Lung microvascular endothelial cell (primary cell): ENCODE results near the gene SLCO3A1. TPM values are rescaled to one million over a fixed set of nuclear protein-coding genes. Genes with fewer than 3 reads are reported as not detected.
"Not testable (repeated sequence)": the region's sequence is repeated elsewhere in the genome, so short reads cannot be mapped to it uniquely, and the experiment has no call there.

ENCODE experiments used
- DNase-seq, 2 donors: peaks; one replicate each; pipeline versions ENCODE4 v3.0.0 to v3.0.0-alpha.2; 2010; ENCODE audit warnings: low read depth in 2 of 2
- total RNA-seq: library from RNA; depleted of rRNA; stranded (reverse); fragments of >200 nt; gene quantifications from 2 replicates; pipeline ENCODE4 v1.2.1, GENCODE V29; 2014

The SLCO3A1 gene
- total RNA-seq, 1 donor from 2014 or later, result 0.20 TPM

- DNase-seq, result no peak
Observed at GRCh38 chr15:92029767-92030166, 176.3 kb downstream of the SLCO3A1 start.

- no peak for DNase-seq
Observed at GRCh38 chr15:92033314-92033713, 179.8 kb downstream of the SLCO3A1 start.

DNA sequence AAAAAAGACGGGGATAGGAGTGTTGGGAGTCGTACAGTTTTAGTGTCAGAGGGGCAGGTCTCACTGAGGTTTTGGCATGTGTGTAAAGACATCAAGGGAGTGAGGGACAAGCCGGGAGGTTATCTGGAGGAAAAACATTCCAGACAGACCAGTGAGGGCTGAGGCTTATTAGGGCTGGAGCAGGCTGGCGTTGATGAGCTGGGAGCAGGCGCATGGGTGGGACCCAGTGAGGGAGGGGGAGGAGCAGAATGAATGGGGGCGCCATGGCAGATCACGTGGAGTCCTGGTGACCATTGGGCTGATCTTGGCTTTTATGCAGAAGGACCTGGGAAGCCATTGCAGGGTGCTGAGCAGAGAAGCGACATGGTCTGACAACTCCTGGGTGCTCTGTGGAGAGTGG, 180.2 kb downstream of the SLCO3A1 start:
- DNase-seq, result no peak

DNA sequence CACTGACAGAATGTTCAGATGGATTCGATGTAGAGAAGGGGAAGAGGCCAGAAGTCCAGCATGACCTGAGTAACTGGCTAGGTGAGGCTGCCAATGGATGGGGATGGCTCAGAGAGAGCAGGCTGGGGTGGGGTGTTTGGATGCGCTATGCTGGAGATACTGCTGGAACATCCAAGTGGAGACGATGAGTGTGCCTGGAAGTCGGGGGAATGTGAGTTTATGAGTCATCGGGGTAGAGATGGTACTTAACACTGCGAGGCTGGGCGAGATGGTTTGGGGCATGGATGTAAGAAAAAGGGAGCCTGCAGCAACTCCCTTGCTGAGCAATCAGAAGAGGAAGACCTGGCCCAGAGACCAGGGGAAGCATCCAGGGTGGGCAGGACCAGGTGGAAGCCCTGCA, 180.7 kb downstream of the SLCO3A1 start:
- DNase-seq, result no peak

DNA sequence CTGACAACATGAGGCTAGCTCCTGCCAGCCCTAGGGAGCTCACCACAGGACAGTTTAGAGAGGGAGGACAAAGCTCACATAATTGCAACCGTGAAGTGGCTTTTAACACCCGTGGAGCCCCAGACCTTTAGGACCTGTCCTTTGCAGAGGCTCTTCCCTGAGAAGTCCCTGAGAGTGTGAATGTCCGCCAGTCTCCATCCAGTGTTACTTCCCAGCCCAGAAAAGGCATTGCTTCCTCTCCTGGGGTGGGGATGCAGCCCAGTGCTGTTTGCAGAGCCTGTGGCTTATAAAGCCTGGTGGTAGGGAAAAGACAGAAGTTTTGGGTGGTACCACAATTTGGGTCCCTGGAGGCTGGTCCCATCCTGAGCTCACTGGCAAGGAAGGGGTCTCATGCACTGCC, 182.0 kb downstream of the SLCO3A1 start:
- DNase-seq, result no peak

DNA sequence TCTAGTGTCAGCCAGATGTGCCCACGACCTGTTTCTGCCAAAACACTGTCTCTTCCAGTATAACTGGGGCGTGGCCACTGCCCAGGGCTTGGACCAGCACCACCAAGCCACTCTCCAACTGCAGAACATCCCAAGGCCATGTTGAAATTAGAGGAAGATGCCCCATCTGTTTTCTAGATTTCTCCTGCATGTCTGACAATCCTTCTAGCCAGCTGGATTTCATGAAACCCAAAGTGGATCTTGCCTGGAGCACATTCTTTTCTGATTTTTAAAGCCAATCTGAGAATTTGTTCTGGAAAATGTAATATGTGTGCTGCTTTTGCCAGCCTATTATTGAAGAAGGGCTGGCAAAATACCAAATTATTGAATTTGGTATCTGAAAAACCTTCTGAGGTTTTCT, 182.5 kb downstream of the SLCO3A1 start:
- no peak for DNase-seq

DNA sequence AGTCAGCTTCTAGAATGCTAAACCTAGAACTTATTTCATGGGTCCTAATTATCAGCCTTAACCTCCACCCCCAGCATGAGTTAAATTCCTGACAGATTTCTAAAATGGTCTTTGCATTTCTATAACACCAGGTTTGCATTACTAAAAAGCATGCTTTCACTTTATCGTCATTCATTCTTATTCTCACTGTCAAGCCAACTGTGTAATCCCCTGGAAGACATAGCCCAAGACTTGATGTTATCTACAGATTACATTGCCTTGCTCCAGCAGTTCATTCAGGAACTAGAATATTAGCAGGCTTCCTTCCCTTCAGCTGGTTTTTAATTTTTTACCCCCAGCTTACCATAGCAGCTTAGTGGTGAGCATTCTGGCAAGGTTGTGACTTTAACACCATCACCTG, 184.0 kb downstream of the SLCO3A1 start:
- no peak for DNase-seq

GRCh38 chr15:92040350-92040749, 186.8 kb downstream of the SLCO3A1 start:
- DNase-seq, result no peak

- DNase-seq, result no peak
Observed at GRCh38 chr15:92041371-92041770, 187.9 kb downstream of the SLCO3A1 start.

GRCh38 chr15:92043283-92043682, 189.8 kb downstream of the SLCO3A1 start:
- no peak for DNase-seq

DNA sequence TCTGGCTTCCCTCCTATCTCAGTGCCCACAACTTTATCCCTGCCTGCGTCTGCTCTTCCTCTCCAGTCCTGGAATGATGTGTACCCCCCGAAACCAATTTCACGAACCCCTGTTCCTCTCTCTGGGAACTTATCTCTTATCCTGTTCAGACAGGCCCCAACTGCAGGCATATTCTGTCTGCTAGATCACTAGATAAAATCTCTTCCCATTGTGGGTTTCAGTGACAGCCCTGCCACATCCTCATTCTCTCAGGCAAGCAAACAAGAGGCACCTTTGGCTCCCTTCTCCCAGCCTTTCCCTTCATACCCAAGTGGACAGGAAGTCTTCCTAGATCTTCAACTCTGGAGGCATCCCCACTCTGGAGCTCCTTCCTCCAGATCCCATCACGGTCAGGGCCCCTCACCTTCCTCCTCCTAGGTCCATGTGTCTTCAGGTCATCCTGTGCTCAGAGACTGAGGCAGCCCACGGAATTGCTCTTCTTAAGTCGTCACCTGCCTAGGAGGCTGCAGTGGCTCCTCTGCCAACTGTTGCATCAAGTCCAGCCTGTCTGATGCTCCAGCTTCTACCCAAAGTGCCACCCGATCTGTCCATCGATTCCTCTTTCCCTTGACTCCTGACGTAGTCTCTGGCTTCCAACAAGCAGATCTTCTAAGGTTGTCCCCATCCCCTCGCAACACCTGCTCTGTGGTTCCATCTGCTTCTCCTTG, 190.8 kb downstream of the SLCO3A1 start:
- DNase-seq, result no peak

DNA sequence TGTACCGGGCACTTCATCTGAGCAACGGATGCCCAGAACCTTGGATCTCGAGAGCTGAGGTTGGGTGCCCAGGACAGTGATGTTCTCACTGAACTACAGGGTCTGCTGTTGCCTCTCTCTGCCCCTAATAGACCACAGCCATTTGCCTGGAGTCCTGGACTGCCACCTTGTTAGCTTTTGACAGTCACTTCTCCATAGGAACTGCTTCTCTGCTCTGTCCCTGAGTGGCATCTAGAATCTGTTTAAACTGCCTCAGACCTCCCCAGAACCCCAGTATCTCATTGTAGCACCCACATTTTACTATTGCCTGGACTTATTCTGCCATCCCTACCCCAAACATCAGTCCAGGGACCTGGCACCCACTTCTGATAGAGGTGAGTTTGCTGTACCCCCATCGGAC, 194.4 kb downstream of the SLCO3A1 start:
- DNase-seq, result no peak

GRCh38 chr15:92048739-92049138, 195.2 kb downstream of the SLCO3A1 start:
- DNase-seq, result no peak

DNA sequence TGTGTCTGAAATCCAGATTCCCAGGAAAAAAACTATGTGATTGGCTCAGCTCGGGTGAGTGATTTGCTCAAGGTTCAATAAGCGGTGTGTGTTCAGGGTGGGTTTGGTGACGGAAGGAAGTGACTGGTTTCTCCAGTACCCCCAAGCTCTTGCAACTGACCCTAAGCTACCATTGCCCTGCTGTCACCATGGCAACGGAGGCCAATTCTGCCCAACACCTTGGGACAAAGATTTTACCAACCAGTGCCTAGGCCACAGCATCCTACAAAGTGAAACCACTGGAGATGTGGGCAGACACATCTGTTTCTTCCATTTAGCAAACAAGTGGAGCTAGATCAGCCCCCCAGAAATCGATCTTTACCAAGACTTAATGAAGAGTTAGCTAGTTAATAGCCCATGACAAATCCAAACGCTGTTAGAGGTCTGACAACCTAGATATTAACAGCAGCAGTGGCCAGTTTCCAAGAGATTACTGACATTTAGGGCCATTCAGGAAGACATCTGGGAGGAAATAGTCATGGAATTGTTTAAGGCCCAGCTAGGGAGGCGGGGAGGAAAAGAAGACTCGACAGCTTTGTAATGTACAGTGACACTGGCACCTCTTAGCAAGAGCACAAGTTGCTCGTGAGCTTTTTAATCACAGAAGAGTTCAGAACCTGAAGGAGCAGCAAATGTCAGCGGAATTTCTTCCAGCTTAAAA, 195.9 kb downstream of the SLCO3A1 start:
- DNase-seq, result peak in 1 of 2 donors; percentile 15

GRCh38 chr15:92050220-92050898, 196.9 kb downstream of the SLCO3A1 start:
- no peak for DNase-seq

DNA sequence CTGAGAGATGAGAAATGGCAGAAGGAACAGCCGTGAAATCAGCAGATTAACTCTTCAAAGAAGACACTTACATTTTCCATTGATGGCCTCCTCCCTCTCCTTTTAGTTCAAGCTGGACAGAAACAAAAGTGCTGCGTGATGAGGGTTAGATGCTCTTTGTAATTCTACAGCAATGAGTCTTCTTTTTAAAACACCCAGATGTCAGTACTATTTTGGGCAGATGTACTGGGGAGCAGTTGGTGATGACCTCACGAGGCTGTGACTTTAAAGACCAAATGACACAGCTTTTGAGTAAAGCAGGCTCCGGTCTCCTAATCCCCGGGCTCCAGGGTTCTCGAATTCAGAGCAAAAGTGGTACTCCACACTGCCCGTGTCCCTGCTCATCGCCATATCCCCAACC, 198.2 kb downstream of the SLCO3A1 start:
- DNase-seq, result no peak

DNA sequence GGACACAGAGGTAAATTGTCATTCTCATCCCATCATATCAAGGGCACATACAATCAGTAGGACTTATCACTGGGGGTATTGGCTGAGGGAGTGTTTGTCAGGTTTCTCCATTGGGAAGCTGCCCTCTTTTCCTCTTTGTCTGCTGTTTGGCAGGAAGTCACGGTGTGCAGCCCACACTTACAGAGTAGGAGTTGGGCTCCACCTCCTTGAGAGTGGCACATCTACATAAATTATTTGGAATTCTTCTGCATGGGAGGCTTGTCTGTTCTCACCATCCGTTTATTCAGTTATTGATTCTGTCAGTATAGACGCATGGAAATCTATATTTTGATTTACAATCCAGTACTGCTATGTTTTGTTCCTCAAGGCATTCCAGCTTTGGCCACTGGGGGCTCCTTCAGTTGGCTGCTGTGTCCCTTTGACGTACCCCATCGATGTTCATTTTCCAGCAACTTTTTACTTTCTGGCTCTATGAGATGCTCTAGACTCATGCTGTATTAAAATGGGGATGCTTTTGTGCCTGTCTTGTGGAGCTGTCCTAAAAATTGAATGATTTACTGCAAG, 200.3 kb downstream of the SLCO3A1 start:
- no peak for DNase-seq

GRCh38 chr15:92056875-92057274, 203.4 kb downstream of the SLCO3A1 start:
- no peak for DNase-seq

DNA sequence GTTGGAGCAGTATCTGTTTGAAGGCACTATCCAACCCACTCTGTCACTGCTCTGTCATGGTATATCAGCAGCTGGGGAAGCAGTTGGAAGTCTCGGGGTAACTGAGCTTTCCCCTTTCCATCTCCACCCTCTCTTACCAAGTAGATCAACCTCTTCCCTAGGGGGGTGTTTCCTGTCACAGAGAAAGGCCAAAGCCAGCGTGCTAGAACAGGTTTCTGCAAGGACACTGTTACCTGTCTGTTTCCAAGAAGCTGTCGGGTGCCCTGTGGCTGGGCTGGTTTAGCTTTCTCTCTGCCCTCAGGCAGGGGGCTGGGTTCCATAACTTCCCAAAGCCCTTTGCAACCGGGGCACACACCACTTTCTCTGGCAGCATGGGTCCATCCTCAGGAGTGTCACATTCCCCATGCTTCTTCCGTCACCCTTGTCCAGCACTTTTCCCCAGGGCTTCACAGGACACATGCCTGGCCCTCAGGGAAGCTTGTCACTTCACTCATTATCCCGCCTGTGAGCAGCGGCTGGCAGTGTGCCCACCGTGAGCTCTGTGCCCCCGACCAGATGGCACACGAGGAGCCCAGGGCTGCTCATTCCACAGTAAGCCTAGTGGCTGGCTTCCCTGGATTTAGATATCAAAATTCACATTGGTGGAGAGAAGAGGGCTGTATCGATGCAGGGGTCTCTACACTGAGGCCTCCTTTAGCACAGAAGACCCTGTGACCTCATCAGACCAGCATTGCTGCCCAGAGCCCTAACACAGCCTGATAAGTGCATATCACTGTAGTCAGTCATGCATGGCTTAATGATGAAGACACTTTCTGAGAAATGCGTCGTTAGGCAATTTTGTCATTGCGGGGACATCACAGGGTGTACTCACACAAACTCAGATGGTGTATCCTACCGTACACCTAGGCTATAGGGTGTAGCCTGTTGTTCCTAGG, 205.8 kb downstream of the SLCO3A1 start:
- no peak for DNase-seq

DNA sequence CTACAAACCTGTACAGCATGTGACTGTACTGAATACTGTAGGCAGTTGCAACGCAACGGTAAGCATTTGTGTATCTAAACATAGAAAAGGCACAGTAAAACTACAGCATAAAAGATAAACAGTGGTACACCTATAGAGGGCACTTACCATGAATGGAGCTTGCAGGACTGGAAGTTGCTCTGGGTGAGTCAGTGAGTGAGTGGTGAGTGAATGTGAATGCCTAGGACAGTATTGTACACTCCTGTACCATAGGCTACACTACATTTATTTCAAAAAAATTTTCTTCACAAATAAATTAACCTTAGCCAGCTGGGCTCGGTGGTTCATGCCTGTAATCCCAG, 206.4 kb downstream of the SLCO3A1 start:
- not testable (repeated sequence) for DNase-seq

DNA sequence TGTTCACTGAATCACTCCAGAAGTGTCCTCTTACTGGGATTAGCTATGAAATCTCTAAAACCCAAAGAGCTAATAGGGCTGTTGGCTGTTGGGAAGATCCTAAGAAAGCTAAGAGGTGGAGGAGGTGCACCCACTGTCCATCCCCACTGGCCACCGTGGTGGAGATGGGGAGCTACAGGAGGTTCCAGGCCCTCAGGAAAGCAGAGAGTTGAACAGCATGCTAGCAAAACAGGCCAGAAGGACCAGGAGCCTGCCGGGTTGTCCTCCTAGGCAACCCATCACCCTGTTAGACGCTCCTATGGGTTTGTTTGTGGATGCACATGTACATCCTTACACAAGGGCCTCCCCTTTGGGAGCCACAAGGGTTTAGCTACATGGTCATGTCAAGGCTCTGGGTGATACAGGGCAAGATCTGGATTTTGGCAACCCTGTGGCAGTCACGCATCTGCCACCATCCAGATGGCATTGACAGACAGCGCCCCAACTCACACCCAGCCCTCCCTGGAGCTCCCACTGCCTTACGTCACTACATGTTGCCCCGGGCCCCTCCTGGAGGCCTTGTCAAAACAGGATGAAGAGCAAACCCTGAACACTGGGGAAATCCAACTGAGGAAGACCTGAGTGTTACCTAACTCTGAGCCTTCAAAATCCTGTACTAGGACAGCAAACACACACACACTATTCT, 208.1 kb downstream of the SLCO3A1 start:
- no peak for DNase-seq
